H9 (cell line): ENCODE results near the gene ABL2. TPM values are rescaled to one million over a fixed set of nuclear protein-coding genes. Genes with fewer than 3 reads are reported as not detected.

Experiments used
- DNase-seq: peaks from one replicate; pipeline ENCODE4 v3.0.0-alpha.2; 2017
- H2AFZ ChIP-seq: one replicate; pipeline ENCODE4 v1.6.1; 2013; ENCODE audit warnings: mild to moderate bottlenecking, low read length, control low read depth, moderate library complexity
- H2AK5ac ChIP-seq: 2 replicates; pipeline ENCODE4 v1.6.1; 2013; ENCODE audit warnings: low read length, control low read depth, mixed read lengths; ENCODE audit not compliant: insufficient read length
- H2BK120ac ChIP-seq: one replicate; pipeline ENCODE4 v1.6.1; 2013; ENCODE audit warnings: low read depth, mild to moderate bottlenecking, low read length, control low read depth, inconsistent platforms; ENCODE audit not compliant: poor library complexity, severe bottlenecking
- H2BK12ac ChIP-seq: 2 replicates; pipeline ENCODE4 v1.6.1; 2013; ENCODE audit warnings: low read length, control low read depth, mixed read lengths, low read depth; ENCODE audit not compliant: insufficient read length
- H2BK15ac ChIP-seq: 2 replicates; pipeline ENCODE4 v1.6.1; 2013; ENCODE audit warnings: low read depth, low read length, control low read depth
- H2BK20ac ChIP-seq: one replicate; pipeline ENCODE4 v1.6.1; 2013; ENCODE audit warnings: low read depth, mild to moderate bottlenecking, low read length, control low read depth, inconsistent platforms; ENCODE audit not compliant: poor library complexity, severe bottlenecking
- H2BK5ac ChIP-seq: 2 replicates; pipeline ENCODE4 v1.6.1; 2013; ENCODE audit warnings: low read length, control low read depth, mixed read lengths; ENCODE audit not compliant: insufficient read length
- H3K14ac ChIP-seq: 2 replicates; pipeline ENCODE4 v1.6.1; 2013; ENCODE audit warnings: low read length, control low read depth; ENCODE audit not compliant: insufficient read depth
- H3K18ac ChIP-seq: 2 replicates; pipeline ENCODE4 v1.6.1; 2013; ENCODE audit warnings: low read depth, mild to moderate bottlenecking, mixed read lengths, low read length, control low read depth; ENCODE audit not compliant: insufficient read length
- H3K23ac ChIP-seq: 2 replicates; pipeline ENCODE4 v1.6.1; 2013; ENCODE audit warnings: low read length, control low read depth, mixed read lengths, low read depth; ENCODE audit not compliant: insufficient read length
- H3K23me2 ChIP-seq: 2 replicates; pipeline ENCODE4 v1.6.1; 2013; ENCODE audit warnings: low read depth, mild to moderate bottlenecking, mixed read lengths, low read length, control low read depth; ENCODE audit not compliant: insufficient read length, poor library complexity, severe bottlenecking
- H3K27ac ChIP-seq: 2 replicates; pipeline ENCODE4 v1.5.1; 2013; ENCODE audit warnings: low read length, control low read depth, mixed read lengths, low read depth; ENCODE audit not compliant: insufficient read length
- H3K27me3 ChIP-seq: 2 replicates; pipeline ENCODE4 v1.6.1; 2013; ENCODE audit warnings: low read length, control low read depth, inconsistent platforms; ENCODE audit not compliant: insufficient read depth
- H3K4ac ChIP-seq: 2 replicates; pipeline ENCODE4 v1.6.1; 2013; ENCODE audit warnings: low read depth, mild to moderate bottlenecking, control low read depth, inconsistent platforms, low read length, moderate library complexity
- H3K4me1 ChIP-seq: 2 replicates; pipeline ENCODE4 v1.6.1; 2013; ENCODE audit warnings: low read length, control low read depth, inconsistent platforms; ENCODE audit not compliant: insufficient read depth
- H3K4me2 ChIP-seq: 2 replicates; pipeline ENCODE4 v1.6.1; 2013; ENCODE audit warnings: low read length, control low read depth, mixed read lengths; ENCODE audit not compliant: insufficient read length, insufficient read depth
- H3K56ac ChIP-seq: 2 replicates; pipeline ENCODE4 v1.6.1; 2013; ENCODE audit warnings: low read depth, mild to moderate bottlenecking, mixed read lengths, low read length, control low read depth; ENCODE audit not compliant: insufficient read length
- H3K79me1 ChIP-seq: 2 replicates; pipeline ENCODE4 v1.6.1; 2013; ENCODE audit warnings: low read depth, mild to moderate bottlenecking, moderate library complexity, low read length, control low read depth, inconsistent platforms; ENCODE audit not compliant: insufficient read depth, poor library complexity, severe bottlenecking
- H3K79me2 ChIP-seq: 2 replicates; pipeline ENCODE4 v1.6.1; 2013; ENCODE audit warnings: low read length, control low read depth, inconsistent platforms; ENCODE audit not compliant: insufficient read depth
- H3K9ac ChIP-seq: 2 replicates; pipeline ENCODE4 v1.6.1; 2013; ENCODE audit warnings: low read length, control low read depth, mixed read lengths; ENCODE audit not compliant: insufficient read length; ENCODE audit errors: extremely low read depth
- H3K9me3 ChIP-seq: one replicate; pipeline ENCODE4 v1.6.1; 2013; ENCODE audit warnings: low read depth, low read length, inconsistent platforms; ENCODE audit not compliant: control insufficient read depth
- H3T11ph ChIP-seq: one replicate; pipeline ENCODE4 v1.6.1; 2013; ENCODE audit warnings: mild to moderate bottlenecking, low read length, control low read depth, inconsistent platforms
- H4K20me1 ChIP-seq: one replicate; pipeline ENCODE4 v1.6.1; 2013; ENCODE audit not compliant: control insufficient read depth, insufficient read length, insufficient read depth
- H4K5ac ChIP-seq: 2 replicates; pipeline ENCODE4 v1.6.1; 2013; ENCODE audit warnings: low read depth, mild to moderate bottlenecking, mixed read lengths, low read length, control low read depth; ENCODE audit not compliant: insufficient read length
- H4K8ac ChIP-seq: replicated peaks from 2 replicates; pipeline ENCODE4 v1.6.1; 2013; ENCODE audit warnings: low read length, control low read depth, mixed read lengths, low read depth; ENCODE audit not compliant: insufficient read length
- H4K91ac ChIP-seq: 2 replicates; pipeline ENCODE4 v1.6.1; 2013; ENCODE audit warnings: low read depth, mild to moderate bottlenecking, moderate library complexity, mixed read lengths, low read length, control low read depth; ENCODE audit not compliant: insufficient read length
- H3K27ac Mint-ChIP-seq, 3 experiments: 2 replicates in 2 of 3; 3 replicates in 1 of 3; pipeline ENCODE4 v1.8.0; 2020 to 2021; ENCODE audit warnings: mixed read lengths in 3 of 3, mild to moderate bottlenecking in 1 of 3, moderate library complexity in 1 of 3
- H3K27me3 Mint-ChIP-seq: 2 replicates; pipeline ENCODE4 v1.8.0; 2021; ENCODE audit warnings: low read depth, mild to moderate bottlenecking, moderate library complexity, mixed read lengths
- H3K36me3 Mint-ChIP-seq, 3 experiments: 2 replicates in 2 of 3; 3 replicates in 1 of 3; pipeline ENCODE4 v1.8.0; 2020 to 2021; ENCODE audit warnings: low read depth in 3 of 3, mixed read lengths in 3 of 3; ENCODE audit not compliant: insufficient read depth in 1 of 3
- H3K4me1 Mint-ChIP-seq, 2 experiments: 2 replicates each; pipeline ENCODE4 v1.8.0; 2020; ENCODE audit warnings: mixed read lengths in 2 of 2
- H3K4me3 Mint-ChIP-seq, 2 experiments: 2 replicates in 1 of 2; 3 replicates in 1 of 2; pipeline ENCODE4 v1.8.0; 2020 to 2021; ENCODE audit warnings: mild to moderate bottlenecking in 2 of 2, mixed read lengths in 2 of 2, moderate library complexity in 1 of 2
- H3K9me3 Mint-ChIP-seq, 2 experiments: 2 replicates in 1 of 2; 3 replicates in 1 of 2; pipeline ENCODE4 v1.8.0; 2020; ENCODE audit warnings: mild to moderate bottlenecking in 2 of 2, mixed read lengths in 2 of 2, moderate library complexity in 1 of 2
- CTCF ChIP-seq: fragments of 200-600 bp; sonication (generic); conservative IDR thresholded peaks from 3 replicates; pipeline ENCODE4 v1.8.0; 2021; ENCODE audit warnings: antibody characterized with exemption, mild to moderate bottlenecking
- WGBS: extraction: QIAGEN DNeasy Blood & Tissue Kit; methylation state at CpG from one replicate; pipeline ENCODE4 v1.1.7; 2013; ENCODE audit warnings: missing lambda C conversion rate, low lambda C conversion rate, mixed read lengths; ENCODE audit not compliant: insufficient read length; ENCODE audit errors: extremely low coverage; 5-methylcytosine and 5-hydroxymethylcytosine counted together
- total RNA-seq: library from RNA; stranded (reverse); gene quantifications from 2 replicates; pipeline ENCODE4 v1.2.1, GENCODE V29; 2021

Gene ABL2
- total RNA-seq, 1 experiment from 2014 or later = 21.2 TPM

- Histone ChIP-seq H3K4me2 (no peak overlapping the region), H2BK15ac (no peak overlapping the region), H3K14ac (no peak overlapping the region), H3T11ph (no peak overlapping the region), H3K23ac (no peak overlapping the region), H2BK120ac (no peak overlapping the region), H4K8ac (no peak overlapping the region), H3K27ac (no peak overlapping the region), H2BK20ac (no peak overlapping the region), H2BK12ac (no peak overlapping the region), H3K56ac (no peak overlapping the region), H3K9me3 (no peaks in the 10 kb centered on the region), H3K79me1 (no peaks in the 10 kb centered on the region), H3K79me2 (no peaks in the 10 kb centered on the region; the same call in 1 of the 2 replicates), H3K23me2 (no peaks in the 10 kb centered on the region), H3K18ac (no peak overlapping the region), H4K20me1 (no peaks in the 10 kb centered on the region), H2AFZ (no peak overlapping the region), H2BK5ac (no peak overlapping the region), H2AK5ac (no peak overlapping the region), H4K91ac (no peak overlapping the region), H3K27me3 (no peaks in the 10 kb centered on the region), H3K9ac (no peak overlapping the region), H3K4ac (no peak overlapping the region), H3K4me1 (no peaks in the 10 kb centered on the region; the same call in 1 of the 2 replicates), H4K5ac (no peak overlapping the region)
- TF ChIP-seq CTCF = no peak
- peaks cover 5 to 10% of the 10 kb centered on the region in 2 experiments; a peak in 4 of 5 replicates for H3K9me3 Mint-ChIP-seq
- H3K27me3 Mint-ChIP-seq = no peaks in the 10 kb centered on the region
- peaks cover 8 to 19% (median 11%) of the 10 kb centered on the region in 3 experiments; a peak in 6 of 7 replicates for H3K36me3 Mint-ChIP-seq
- DNase-seq = no peak
- H3K27ac Mint-ChIP-seq = no peak overlapping the region
- peaks cover 6 to 12% of the 10 kb centered on the region in 2 experiments for H3K4me1 Mint-ChIP-seq
- no peak overlapping the region for H3K4me3 Mint-ChIP-seq
- WGBS = no CpG with 5 or more reads among the region's 5 CpGs
Measured at GRCh38 chr1:179146476-179146875, 83.0 kb downstream of the ABL2 start.
